SK-N-SH (cell line): ENCODE results near the gene GOLPH3. TPM values are rescaled to one million over a fixed set of nuclear protein-coding genes. Genes with fewer than 3 reads are reported as not detected.

Experiments
- CTCF ChIA-PET: fragments of 300-600, 350-600 bp; formaldehyde crosslinking; extraction: SDS; loops from one replicate; lab custom pipeline; 2021; lab: Yijun Ruan, JAX
- POLR2A ChIA-PET: fragments of 350-600 bp; sonication (Branson Sonifier 250); formaldehyde crosslinking; extraction: SDS; loops from one replicate; lab custom pipeline; 2020; ENCODE audit warnings: antibody characterized with exemption, inconsistent platforms; lab: Yijun Ruan, JAX
- DNase-seq: peaks from one replicate; pipeline ENCODE4 v3.0.0; 2012
- H2AFZ ChIP-seq: fragments of 200-600 bp; sonication (generic); 2 replicates; pipeline ENCODE4 v1.8.1; 2016; ENCODE audit warnings: antibody characterized with exemption, mild to moderate bottlenecking, low read depth
- H3F3A ChIP-seq: fragments of 200-600 bp; sonication (generic); replicated peaks from 2 replicates; pipeline ENCODE3; 2016; ENCODE audit warnings: antibody characterized with exemption, mild to moderate bottlenecking; ENCODE audit not compliant: insufficient read depth
- H3K27ac ChIP-seq, 2 experiments: fragments of 200-500 bp in 1 of 2; fragments of 200-600 bp in 1 of 2; sonication (Bioruptor generic) in 1 of 2; sonication (generic), shearing (Covaris generic) in 1 of 2; 2 replicates each; pipeline versions ENCODE4 v1.5.1 to v1.6.1; 2014 to 2016; ENCODE audit warnings: low read depth in 2 of 2, inconsistent platforms in 1 of 2, low read length in 1 of 2, mild to moderate bottlenecking in 1 of 2, mixed read lengths in 1 of 2
- H3K27me3 ChIP-seq: fragments of 200-600 bp; sonication (generic), shearing (Covaris generic); 2 replicates; pipeline ENCODE4 v1.6.1; 2016; ENCODE audit warnings: mixed run types; ENCODE audit not compliant: insufficient read depth
- H3K36me3 ChIP-seq, 2 experiments: fragments of 200-500 bp in 1 of 2; fragments of 200-600 bp in 1 of 2; sonication (Bioruptor generic) in 1 of 2; sonication (generic) in 1 of 2; replicated peaks in 1 of 2; 2 replicates each; pipeline versions ENCODE3 to v1.5.1; 2014 to 2016; ENCODE audit warnings: low read length in 1 of 2, mild to moderate bottlenecking in 1 of 2; ENCODE audit not compliant: insufficient read depth in 2 of 2, control insufficient read depth in 1 of 2
- H3K4me1 ChIP-seq, 2 experiments: fragments of 200-500 bp in 1 of 2; fragments of 200-600 bp in 1 of 2; sonication (Bioruptor generic) in 1 of 2; sonication (generic), shearing (Covaris generic) in 1 of 2; 2 replicates each; pipeline versions ENCODE4 v1.5.1 to v1.6.1; 2014 to 2016; ENCODE audit warnings: low read depth in 1 of 2, low read length in 1 of 2, mixed run types in 1 of 2; ENCODE audit not compliant: insufficient read depth in 2 of 2, control insufficient read depth in 1 of 2
- H3K4me2 ChIP-seq: fragments of 200-600 bp; sonication (generic), shearing (Covaris generic); 2 replicates; pipeline ENCODE4 v1.6.1; 2017; ENCODE audit warnings: mixed run types
- H3K4me3 ChIP-seq, 2 experiments: fragments of 200-500 bp in 1 of 2; fragments of 200-600 bp in 1 of 2; sonication (Bioruptor generic) in 1 of 2; sonication (generic), shearing (Covaris generic) in 1 of 2; 2 replicates each; pipeline versions ENCODE4 v1.5.1 to v1.8.1; 2014 to 2016; ENCODE audit warnings: low read depth in 2 of 2, inconsistent platforms in 1 of 2, low read length in 1 of 2, mild to moderate bottlenecking in 1 of 2, mixed read lengths in 1 of 2, moderate library complexity in 1 of 2
- H3K79me2 ChIP-seq: fragments of 200-600 bp; sonication (generic); 2 replicates; pipeline ENCODE4 v1.8.1; 2017; ENCODE audit warnings: mild to moderate bottlenecking; ENCODE audit not compliant: insufficient read depth
- H3K9ac ChIP-seq: fragments of 200-600 bp; sonication (generic); 2 replicates; pipeline ENCODE4 v1.6.1; 2017; ENCODE audit warnings: mixed run types
- H3K9me2 ChIP-seq: fragments of 200-600 bp; sonication (generic); 2 replicates; pipeline ENCODE4 v1.6.1; 2017; ENCODE audit warnings: mixed run types
- H3K9me3 ChIP-seq: fragments of 200-600 bp; sonication (generic); 2 replicates; pipeline ENCODE4 v1.6.1; 2017; ENCODE audit warnings: mixed run types, mild to moderate bottlenecking, moderate library complexity
- H4K20me1 ChIP-seq: fragments of 200-600 bp; sonication (generic); 2 replicates; pipeline ENCODE4 v1.6.1; 2017; ENCODE audit warnings: mild to moderate bottlenecking, mixed run types; ENCODE audit not compliant: insufficient read depth
- EP300 ChIP-seq, 2 experiments: IDR thresholded peaks; 2 replicates each; pipeline versions ENCODE4 v1.4.0 to v1.6.1; 2012; ENCODE audit warnings: borderline replicate concordance in 1 of 2, low read depth in 1 of 2, low read length in 1 of 2
- EZH2phosphoT487 ChIP-seq: fragments of 200-600 bp; sonication (generic); IDR thresholded peaks from 2 replicates; pipeline ENCODE4 v1.6.1; 2017; ENCODE audit warnings: low read depth, mixed run types, mild to moderate bottlenecking, antibody characterized with exemption, moderate library complexity, borderline replicate concordance
- FOSL2 ChIP-seq: IDR thresholded peaks from 2 replicates; pipeline ENCODE4 v1.4.0; 2012; ENCODE audit warnings: low read depth, mild to moderate bottlenecking, moderate library complexity, borderline replicate concordance
- FOXM1 ChIP-seq: IDR thresholded peaks from 2 replicates; pipeline ENCODE4 v1.4.0; 2012; ENCODE audit warnings: low read depth, mild to moderate bottlenecking
- JUND ChIP-seq: IDR thresholded peaks from 2 replicates; pipeline ENCODE4 v1.4.0; 2012
- MEF2A ChIP-seq: IDR thresholded peaks from 2 replicates; pipeline ENCODE4 v1.4.0; 2012; ENCODE audit warnings: low read depth, borderline replicate concordance
- MXI1 ChIP-seq: IDR thresholded peaks from 2 replicates; pipeline ENCODE4 v1.6.1; 2012; ENCODE audit warnings: mild to moderate bottlenecking, low read depth, low read length, improper control_type of control experiment
- NFIC ChIP-seq: IDR thresholded peaks from 2 replicates; pipeline ENCODE4 v1.4.0; 2012; ENCODE audit warnings: borderline replicate concordance
- RAD21 ChIP-seq: IDR thresholded peaks from 2 replicates; pipeline ENCODE4 v1.6.1; 2012; ENCODE audit warnings: mild to moderate bottlenecking, low read length
- RFX5 ChIP-seq: IDR thresholded peaks from 2 replicates; pipeline ENCODE4 v1.6.1; 2012; ENCODE audit warnings: mild to moderate bottlenecking, improper control_type of control experiment, low read length
- SMC3 ChIP-seq: IDR thresholded peaks from 2 replicates; pipeline ENCODE4 v1.6.1; 2012; ENCODE audit warnings: low read depth, low read length, improper control_type of control experiment
- TAF1 ChIP-seq: IDR thresholded peaks from 2 replicates; pipeline ENCODE4 v1.6.1; 2012; ENCODE audit warnings: low read depth, mild to moderate bottlenecking, low read length, moderate library complexity, borderline replicate concordance
- TEAD4 ChIP-seq: IDR thresholded peaks from 2 replicates; pipeline ENCODE4 v1.4.0; 2012; ENCODE audit warnings: mild to moderate bottlenecking, borderline replicate concordance; ENCODE audit not compliant: insufficient read depth
- YY1 ChIP-seq: IDR thresholded peaks from 2 replicates; pipeline ENCODE4 v1.4.0; 2012; ENCODE audit warnings: low read depth, mild to moderate bottlenecking
- WGBS: methylation state at CpG from one replicate; pipeline ENCODE4 v1.1.6; 2017; ENCODE audit warnings: low lambda C conversion rate; 5-methylcytosine and 5-hydroxymethylcytosine counted together
- polyA plus RNA-seq, 3 experiments: library from polyadenylated mRNA; depleted of rRNA; stranded (reverse); fragments of >200 nt; gene quantifications; 2 replicates each; pipeline ENCODE4 v1.2.3, GENCODE V29; 2012
- TF ChIP-seq, protein P1 (sequence below): IDR thresholded peaks from 2 replicates; pipeline ENCODE4 v1.4.0; 2012; ENCODE audit warnings: low read depth, borderline replicate concordance
- TF ChIP-seq, protein P2 (sequence below): fragments of 150-350 bp; IDR thresholded peaks from 2 replicates; pipeline ENCODE4 v1.6.1; 2016; ENCODE audit warnings: mild to moderate bottlenecking, low read depth, low read length

Gene GOLPH3
- polyA plus RNA-seq, 1 of the 3 experiments (the other 2 are of a cell fraction), result 25.5 TPM

- H4K20me1 ChIP-seq, result peaks cover 100% of the 10 kb centered on the region
- DNase-seq, result no peak
- 94% methylated on average over 1 of the region's 1 CpG for WGBS
- H3K27me3 ChIP-seq, result no peaks in the 10 kb centered on the region
- peaks cover 6% of the 10 kb centered on the region for H3F3A ChIP-seq
- H3K79me2 ChIP-seq, result peaks cover 100% of the 10 kb centered on the region
- H3K9ac ChIP-seq, result no peak overlapping the region
- H2AFZ ChIP-seq, result no peak overlapping the region
- peaks cover 12 to 24% of the 10 kb centered on the region in 2 experiments; a peak in 3 of 4 replicates for H3K4me1 ChIP-seq
- TF ChIP-seq MXI1 (no peak), NFIC (no peak), RAD21 (no peak), YY1 (no peak), SMC3 (no peak), TEAD4 (no peak), JUND (no peak), FOXM1 (no peak), MEF2A (no peak), EZH2phosphoT487 (no peak)
- TF ChIP-seq, all 33 proteins: peak for 0
- H3K4me3 ChIP-seq, result no peak overlapping the region
- H3K9me2 ChIP-seq, result no peaks in the 10 kb centered on the region
- no peak overlapping the region for H3K4me2 ChIP-seq
- H3K36me3 ChIP-seq, result peaks cover 0 to 25% of the 10 kb centered on the region in 2 experiments
- POLR2A ChIA-PET, result no interaction called here
- CTCF ChIA-PET, result interaction anchor here (0.9 kb wide), 1 partner anchor 22 kb away, joined by 3 read pairs; no protein-coding TSS in a partner anchor
- no peak overlapping the region for H3K27ac ChIP-seq
- H3K9me3 ChIP-seq, result no peaks in the 10 kb centered on the region
Measured at GRCh38 chr5:32150366-32150765, 23.8 kb downstream of the GOLPH3 start.

DNA sequence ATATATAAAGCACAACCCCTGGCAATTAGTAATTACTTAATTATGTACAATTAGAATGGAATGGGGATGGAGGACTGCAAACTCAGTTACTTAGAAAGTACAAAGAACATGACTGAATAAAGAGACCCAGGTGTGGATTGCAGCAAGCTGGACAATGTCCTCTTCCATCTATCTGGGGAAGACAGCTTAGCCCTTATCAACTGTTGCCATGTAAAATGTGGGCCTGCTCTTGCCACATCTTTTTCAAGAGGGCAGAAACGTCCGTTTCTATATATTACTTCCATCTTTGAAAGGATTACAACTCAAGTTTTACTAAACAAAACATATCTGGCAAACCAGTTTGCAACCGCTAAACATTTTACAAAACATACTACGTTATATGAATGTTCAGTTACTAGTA lies 26.2 kb downstream of the GOLPH3 start:
- H3K27ac ChIP-seq, result no peak overlapping the region
- TF ChIP-seq EP300 (IDR thresholded peaks at IDR 0.05; ENCODE audit: borderline replicate concordance in 1 of 2, low read depth in 1 of 2, low read length in 1 of 2), result no peak
- no peak for TF ChIP-seq FOSL2
- TF ChIP-seq, protein P1, sequence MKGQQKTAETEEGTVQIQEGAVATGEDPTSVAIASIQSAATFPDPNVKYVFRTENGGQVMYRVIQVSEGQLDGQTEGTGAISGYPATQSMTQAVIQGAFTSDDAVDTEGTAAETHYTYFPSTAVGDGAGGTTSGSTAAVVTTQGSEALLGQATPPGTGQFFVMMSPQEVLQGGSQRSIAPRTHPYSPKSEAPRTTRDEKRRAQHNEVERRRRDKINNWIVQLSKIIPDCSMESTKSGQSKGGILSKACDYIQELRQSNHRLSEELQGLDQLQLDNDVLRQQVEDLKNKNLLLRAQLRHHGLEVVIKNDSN, result no peak
- TF ChIP-seq, protein P2, sequence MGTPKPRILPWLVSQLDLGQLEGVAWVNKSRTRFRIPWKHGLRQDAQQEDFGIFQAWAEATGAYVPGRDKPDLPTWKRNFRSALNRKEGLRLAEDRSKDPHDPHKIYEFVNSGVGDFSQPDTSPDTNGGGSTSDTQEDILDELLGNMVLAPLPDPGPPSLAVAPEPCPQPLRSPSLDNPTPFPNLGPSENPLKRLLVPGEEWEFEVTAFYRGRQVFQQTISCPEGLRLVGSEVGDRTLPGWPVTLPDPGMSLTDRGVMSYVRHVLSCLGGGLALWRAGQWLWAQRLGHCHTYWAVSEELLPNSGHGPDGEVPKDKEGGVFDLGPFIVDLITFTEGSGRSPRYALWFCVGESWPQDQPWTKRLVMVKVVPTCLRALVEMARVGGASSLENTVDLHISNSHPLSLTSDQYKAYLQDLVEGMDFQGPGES, result no peak
- peak; percentile 38; the same call in 1 of the 2 replicates for TF ChIP-seq RFX5
- TF ChIP-seq RAD21, result no peak
- no peak for TF ChIP-seq TAF1
- TF ChIP-seq SMC3, result no peak
- TF ChIP-seq, all 33 proteins: peak for 1
- Histone ChIP-seq H3K9me2 (no peaks in the 10 kb centered on the region), H3K4me3 (no peak overlapping the region), H2AFZ (no peak overlapping the region), H3K27me3 (no peaks in the 10 kb centered on the region), H3K9ac (no peak overlapping the region), H3K9me3 (no peaks in the 10 kb centered on the region), H3F3A (peaks cover under 1% of the 10 kb centered on the region), H3K79me2 (peaks cover 96% of the 10 kb centered on the region), H3K36me3 (peaks cover 0 to 29% of the 10 kb centered on the region in 2 experiments), H3K4me2 (no peak overlapping the region), H3K4me1 (peaks cover 16 to 18% of the 10 kb centered on the region in 2 experiments; a peak in 3 of 4 replicates), H4K20me1 (peaks cover 96% of the 10 kb centered on the region)
- POLR2A ChIA-PET, result no interaction called here
- DNase-seq, result no peak
- WGBS, result 95% methylated on average over 4 of the region's 4 CpGs
- CTCF ChIA-PET, result interaction anchor here (0.7 to 1.6 kb wide), 3 partner anchors 20 to 322 kb away, joined by 3 read pairs; no protein-coding TSS in a partner anchor
